ENCODE results near the gene TF. TPM values are rescaled to one million over a fixed set of nuclear protein-coding genes. Genes with fewer than 3 reads are reported as not detected.

TF gene
- total RNA-seq, 1 donor from 2014 or later: 0.34 TPM

- Histone ChIP-seq H3K9ac (ENCODE audit: low read length) (no peak overlapping the region), H3K4me3 (ENCODE audit: insufficient read depth, low read depth, low read length) (no peak overlapping the region), H3K79me2 (ENCODE audit: insufficient read depth, low read length) (no peaks in the 10 kb centered on the region), H3K27ac (ENCODE audit: low read depth, low read length) (no peak overlapping the region), H3K36me3 (ENCODE audit: insufficient read depth, low read length) (no peaks in the 10 kb centered on the region), H3K9me3 (ENCODE audit: insufficient read depth, low read depth, low read length) (no peaks in the 10 kb centered on the region), H3K4me2 (ENCODE audit: low read length) (no peak overlapping the region), H2AFZ (ENCODE audit: low read depth, low read length) (no peak overlapping the region), H3K4me1 (ENCODE audit: insufficient read depth, low read length) (no peaks in the 10 kb centered on the region), H3K27me3 (ENCODE audit: insufficient read depth, low read length) (no peaks in the 10 kb centered on the region), H4K20me1 (ENCODE audit: insufficient read depth, low read length) (no peaks in the 10 kb centered on the region)
- H3K4me3 Mint-ChIP-seq (ENCODE audit: unreplicated experiment): no peak overlapping the region
- H3K4me1 Mint-ChIP-seq (ENCODE audit: low read depth, unreplicated experiment): no peaks in the 10 kb centered on the region
- no peak for FAIRE-seq
- peaks cover 5% of the 10 kb centered on the region for H3K27me3 Mint-ChIP-seq (ENCODE audit: low read depth, unreplicated experiment)
- no peak for DNase-seq (ENCODE audit: low read depth)
- no peak for TF ChIP-seq EZH2 (IDR thresholded peaks at IDR 0.05; ENCODE audit: insufficient read depth, low read length)
- H3K36me3 Mint-ChIP-seq (ENCODE audit: low read depth, unreplicated experiment): peaks cover 41% of the 10 kb centered on the region
- H3K9me3 Mint-ChIP-seq (ENCODE audit: unreplicated experiment): peaks cover 1% of the 10 kb centered on the region
- no peak overlapping the region for H3K27ac Mint-ChIP-seq (ENCODE audit: unreplicated experiment)
These were observed 90.4 kb downstream of the TF start for GRCh38 chr3:133836497-133837158.

GRCh38 chr3:133837487-133838295, 91.5 kb downstream of the TF start:
- no peaks in the 10 kb centered on the region for H4K20me1 ChIP-seq (ENCODE audit: insufficient read depth, low read length)
- no peak overlapping the region for H3K4me3 Mint-ChIP-seq (ENCODE audit: unreplicated experiment)
- no peak for DNase-seq (ENCODE audit: low read depth)
- H3K36me3 Mint-ChIP-seq (ENCODE audit: low read depth, unreplicated experiment): peaks cover 34% of the 10 kb centered on the region
- no peaks in the 10 kb centered on the region for H3K4me1 Mint-ChIP-seq (ENCODE audit: low read depth, unreplicated experiment)
- H3K27ac ChIP-seq (ENCODE audit: low read depth, low read length): no peak overlapping the region
- H3K27me3 Mint-ChIP-seq (ENCODE audit: low read depth, unreplicated experiment): peaks cover 4% of the 10 kb centered on the region
- peaks cover 1% of the 10 kb centered on the region for H3K9me3 Mint-ChIP-seq (ENCODE audit: unreplicated experiment)
- H2AFZ ChIP-seq (ENCODE audit: low read depth, low read length): no peak overlapping the region
- no peaks in the 10 kb centered on the region for H3K36me3 ChIP-seq (ENCODE audit: insufficient read depth, low read length)
- H3K27me3 ChIP-seq (ENCODE audit: insufficient read depth, low read length): no peaks in the 10 kb centered on the region
- H3K4me2 ChIP-seq (ENCODE audit: low read length): no peak overlapping the region
- no peak for FAIRE-seq
- no peak overlapping the region for H3K9ac ChIP-seq (ENCODE audit: low read length)
- no peaks in the 10 kb centered on the region for H3K9me3 ChIP-seq (ENCODE audit: insufficient read depth, low read depth, low read length)
- no peak overlapping the region for H3K27ac Mint-ChIP-seq (ENCODE audit: unreplicated experiment)
- TF ChIP-seq CTCF (IDR thresholded peaks at IDR 0.05; ENCODE audit: insufficient read depth, low read depth, low read length): no peak
- TF ChIP-seq EZH2 (IDR thresholded peaks at IDR 0.05; ENCODE audit: insufficient read depth, low read length): no peak
- no peaks in the 10 kb centered on the region for H3K79me2 ChIP-seq (ENCODE audit: insufficient read depth, low read length)
- no peaks in the 10 kb centered on the region for H3K4me1 ChIP-seq (ENCODE audit: insufficient read depth, low read length)
- H3K4me3 ChIP-seq (ENCODE audit: insufficient read depth, low read depth, low read length): no peak overlapping the region

GRCh38 chr3:133838296-133838789, 92.2 kb downstream of the TF start:
- Mint-ChIP-seq H3K27ac (ENCODE audit: unreplicated experiment) (no peak overlapping the region), H3K4me1 (ENCODE audit: low read depth, unreplicated experiment) (peaks cover 1% of the 10 kb centered on the region)
- no peak for DNase-seq (ENCODE audit: low read depth)

More at GRCh38 chr3:133838296-133838789, 92.2 kb downstream of the TF start:
- peaks cover 3% of the 10 kb centered on the region for H3K4me1 ChIP-seq (ENCODE audit: insufficient read depth, low read length)
- no peaks in the 10 kb centered on the region for H3K36me3 ChIP-seq (ENCODE audit: insufficient read depth, low read length)
- H3K4me2 ChIP-seq (ENCODE audit: low read length): no peak overlapping the region
- no peaks in the 10 kb centered on the region for H3K79me2 ChIP-seq (ENCODE audit: insufficient read depth, low read length)
- no peak overlapping the region for H3K27ac ChIP-seq (ENCODE audit: low read depth, low read length)
- H2AFZ ChIP-seq (ENCODE audit: low read depth, low read length): no peak overlapping the region
- no peak overlapping the region for H3K9ac ChIP-seq (ENCODE audit: low read length)
- peaks cover 3% of the 10 kb centered on the region for H4K20me1 ChIP-seq (ENCODE audit: insufficient read depth, low read length)
- H3K4me3 Mint-ChIP-seq (ENCODE audit: unreplicated experiment): no peak overlapping the region
- peaks cover 34% of the 10 kb centered on the region for H3K36me3 Mint-ChIP-seq (ENCODE audit: low read depth, unreplicated experiment)
- no peak for FAIRE-seq
- H3K9me3 ChIP-seq (ENCODE audit: insufficient read depth, low read depth, low read length): no peaks in the 10 kb centered on the region
- peaks cover 1% of the 10 kb centered on the region for H3K9me3 Mint-ChIP-seq (ENCODE audit: unreplicated experiment)
- peaks cover 2% of the 10 kb centered on the region for H3K27me3 Mint-ChIP-seq (ENCODE audit: low read depth, unreplicated experiment)
- H3K27me3 ChIP-seq (ENCODE audit: insufficient read depth, low read length): no peaks in the 10 kb centered on the region
- TF ChIP-seq CTCF (IDR thresholded peaks at IDR 0.05; ENCODE audit: insufficient read depth, low read depth, low read length) (no peak), EZH2 (IDR thresholded peaks at IDR 0.05; ENCODE audit: insufficient read depth, low read length) (no peak)
- H3K4me3 ChIP-seq (ENCODE audit: insufficient read depth, low read depth, low read length): no peak overlapping the region

All from astrocyte (in vitro differentiated cells and primary cell).